Hepatocyte (in vitro differentiated cells): Measurements from ENCODE around the gene MS4A6E. TPM values are rescaled to one million over a fixed set of nuclear protein-coding genes. Genes with fewer than 3 reads are reported as not detected.

Source experiments
- DNase-seq: peaks from one replicate; pipeline ENCODE4 v3.0.0-alpha.2; 2016; ENCODE audit warnings: low spot score
- H2AFZ ChIP-seq: fragments of 200-600 bp; sonication (generic); 2 replicates; pipeline ENCODE4 v1.6.0; 2016; ENCODE audit warnings: antibody characterized with exemption, mild to moderate bottlenecking
- H3K27ac ChIP-seq: fragments of 200-600 bp; sonication (generic); 2 replicates; pipeline ENCODE4 v1.5.1; 2016; ENCODE audit warnings: mild to moderate bottlenecking
- H3K27me3 ChIP-seq: fragments of 200-600 bp; sonication (generic); 2 replicates; pipeline ENCODE4 v1.6.1; 2016
- H3K36me3 ChIP-seq: fragments of 200-600 bp; sonication (generic); replicated peaks from 2 replicates; pipeline ENCODE4 v1.5.1; 2016; ENCODE audit warnings: low read depth; ENCODE audit not compliant: insufficient read depth
- H3K4me1 ChIP-seq: fragments of 200-600 bp; sonication (generic); 2 replicates; pipeline ENCODE4 v1.5.1; 2016; ENCODE audit warnings: mild to moderate bottlenecking, moderate library complexity; ENCODE audit not compliant: insufficient read depth
- H3K4me2 ChIP-seq: fragments of 200-600 bp; sonication (generic); 2 replicates; pipeline ENCODE4 v1.6.0; 2016
- H3K4me3 ChIP-seq: fragments of 200-600 bp; sonication (generic); 2 replicates; pipeline ENCODE4 v1.5.1; 2016; ENCODE audit warnings: mild to moderate bottlenecking
- H3K79me2 ChIP-seq: fragments of 200-600 bp; sonication (generic); 2 replicates; pipeline ENCODE4 v1.6.0; 2017; ENCODE audit warnings: mild to moderate bottlenecking
- H3K9me2 ChIP-seq: fragments of 200-600 bp; sonication (generic); replicated peaks from 2 replicates; pipeline ENCODE4 v1.6.0; 2017; ENCODE audit warnings: mild to moderate bottlenecking; ENCODE audit not compliant: insufficient read depth
- H3K9me3 ChIP-seq: fragments of 200-600 bp; sonication (generic); 2 replicates; pipeline ENCODE4 v1.5.1; 2016; ENCODE audit warnings: low read depth, mild to moderate bottlenecking
- H4K20me1 ChIP-seq: fragments of 200-600 bp; sonication (generic); 2 replicates; pipeline ENCODE4 v1.6.0; 2016; ENCODE audit warnings: mild to moderate bottlenecking; ENCODE audit not compliant: insufficient read depth, poor library complexity, severe bottlenecking
- EZH2 ChIP-seq: fragments of 200-600 bp; sonication (generic); IDR thresholded peaks from 2 replicates; pipeline ENCODE4 v1.6.1; 2016; ENCODE audit warnings: antibody characterized with exemption, mild to moderate bottlenecking, borderline replicate concordance
- EZH2phosphoT487 ChIP-seq: fragments of 200-600 bp; sonication (generic); IDR thresholded peaks from one replicate; pipeline ENCODE4 v1.6.1; 2018; ENCODE audit warnings: antibody characterized with exemption, mild to moderate bottlenecking, low read depth, moderate library complexity; ENCODE audit not compliant: unreplicated experiment, severe bottlenecking
- WGBS: methylation state at CpG from one replicate; pipeline ENCODE4 v1.1.6; 2016; ENCODE audit warnings: low lambda C conversion rate; ENCODE audit errors: missing lambda C conversion rate; 5-methylcytosine and 5-hydroxymethylcytosine counted together
- polyA plus RNA-seq: library from polyadenylated mRNA; unstranded; fragments of >200 nt; fragmentation: Nextera tagmentation; extraction: Ambion mirVana; gene quantifications from 2 replicates; pipeline ENCODE4 v1.2.1, GENCODE V29; 2016
- total RNA-seq: library from RNA; depleted of rRNA; stranded (reverse); fragments of >200 nt; gene quantifications from 2 replicates; pipeline ENCODE4 v1.2.3, GENCODE V29; 2014
- TF ChIP-seq, protein P1 (sequence below): fragments of 200-600 bp; sonication (generic); IDR thresholded peaks from 2 replicates; pipeline ENCODE4 v1.5.1; 2016; ENCODE audit warnings: antibody characterized with exemption, mild to moderate bottlenecking; ENCODE audit not compliant: poor library complexity

Gene MS4A6E
- total and polyA plus RNA-seq, 2 experiments from 2014 or later: not detected

DNA sequence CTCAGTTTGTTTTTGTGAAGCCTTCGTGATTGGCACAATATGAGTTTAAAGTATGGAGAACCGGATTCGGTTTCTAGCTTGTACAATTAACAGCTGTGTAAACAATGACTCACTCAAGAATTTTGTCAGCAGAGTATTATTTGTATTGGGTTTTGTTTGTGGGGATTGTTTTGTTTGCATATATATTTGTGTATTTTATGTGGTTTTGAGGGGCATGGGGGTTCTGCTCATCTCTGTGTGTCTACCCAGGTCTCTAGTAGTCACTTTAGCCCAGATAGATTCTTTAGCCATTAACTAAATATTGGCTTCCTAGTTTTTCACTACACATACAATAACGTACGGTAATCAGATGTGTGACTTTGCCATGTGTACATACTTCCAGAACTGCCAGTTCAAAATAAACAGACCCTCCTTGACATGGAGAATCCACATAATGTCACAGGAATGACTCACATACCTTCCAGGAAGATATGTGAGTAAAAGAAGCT lies 43.8 kb downstream of the MS4A6E start:
- no peaks in the 10 kb centered on the region for H3K27me3 ChIP-seq
- no peak overlapping the region for H2AFZ ChIP-seq
- H3K9me3 ChIP-seq: no peaks in the 10 kb centered on the region
- no peaks in the 10 kb centered on the region for H3K4me1 ChIP-seq
- TF ChIP-seq, protein P1, sequence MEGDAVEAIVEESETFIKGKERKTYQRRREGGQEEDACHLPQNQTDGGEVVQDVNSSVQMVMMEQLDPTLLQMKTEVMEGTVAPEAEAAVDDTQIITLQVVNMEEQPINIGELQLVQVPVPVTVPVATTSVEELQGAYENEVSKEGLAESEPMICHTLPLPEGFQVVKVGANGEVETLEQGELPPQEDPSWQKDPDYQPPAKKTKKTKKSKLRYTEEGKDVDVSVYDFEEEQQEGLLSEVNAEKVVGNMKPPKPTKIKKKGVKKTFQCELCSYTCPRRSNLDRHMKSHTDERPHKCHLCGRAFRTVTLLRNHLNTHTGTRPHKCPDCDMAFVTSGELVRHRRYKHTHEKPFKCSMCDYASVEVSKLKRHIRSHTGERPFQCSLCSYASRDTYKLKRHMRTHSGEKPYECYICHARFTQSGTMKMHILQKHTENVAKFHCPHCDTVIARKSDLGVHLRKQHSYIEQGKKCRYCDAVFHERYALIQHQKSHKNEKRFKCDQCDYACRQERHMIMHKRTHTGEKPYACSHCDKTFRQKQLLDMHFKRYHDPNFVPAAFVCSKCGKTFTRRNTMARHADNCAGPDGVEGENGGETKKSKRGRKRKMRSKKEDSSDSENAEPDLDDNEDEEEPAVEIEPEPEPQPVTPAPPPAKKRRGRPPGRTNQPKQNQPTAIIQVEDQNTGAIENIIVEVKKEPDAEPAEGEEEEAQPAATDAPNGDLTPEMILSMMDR: no peak
- TF ChIP-seq EZH2: no peak
- TF ChIP-seq EZH2phosphoT487: no peak
- peak overlapping the region; percentile 71 for H3K27ac ChIP-seq
- H4K20me1 ChIP-seq: no peaks in the 10 kb centered on the region
- H3K4me3 ChIP-seq: no peak overlapping the region
- H3K79me2 ChIP-seq: no peaks in the 10 kb centered on the region
- 44% methylated on average over 5 of the region's 5 CpGs for WGBS
- H3K4me2 ChIP-seq: peak overlapping the region; percentile 13
- H3K9me2 ChIP-seq: no peaks in the 10 kb centered on the region
- DNase-seq: peak; percentile 18
- H3K36me3 ChIP-seq: no peaks in the 10 kb centered on the region

DNA sequence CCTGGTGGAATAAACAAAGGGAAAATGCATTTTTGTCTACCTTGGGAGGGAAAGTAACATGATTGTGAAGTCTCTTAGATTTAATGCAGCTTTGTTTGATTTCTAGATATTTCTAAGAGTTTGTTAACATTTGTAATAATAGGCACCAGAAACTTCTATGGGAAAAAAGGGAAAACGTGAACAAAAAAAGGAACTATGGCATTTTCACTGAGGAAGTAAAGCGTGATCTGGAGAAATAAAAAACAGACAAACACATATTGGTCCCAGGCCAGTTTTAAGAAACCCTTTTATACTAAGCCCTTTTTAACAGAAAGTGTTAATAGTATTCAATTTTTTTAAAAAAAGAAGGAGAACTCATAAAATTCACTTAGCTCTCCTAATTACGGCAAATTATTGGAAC lies 44.3 kb downstream of the MS4A6E start:
- H2AFZ ChIP-seq: no peak overlapping the region
- no peaks in the 10 kb centered on the region for H3K4me1 ChIP-seq
- H3K4me2 ChIP-seq: no peak overlapping the region
- H3K9me2 ChIP-seq: no peaks in the 10 kb centered on the region
- WGBS: 80% methylated on average over 3 of the region's 3 CpGs
- H3K27ac ChIP-seq: peak overlapping the region; percentile 36
- no peaks in the 10 kb centered on the region for H4K20me1 ChIP-seq
- H3K36me3 ChIP-seq: no peaks in the 10 kb centered on the region
- no peaks in the 10 kb centered on the region for H3K27me3 ChIP-seq
- H3K79me2 ChIP-seq: no peaks in the 10 kb centered on the region
- no peak for DNase-seq
- no peak overlapping the region for H3K4me3 ChIP-seq
- no peaks in the 10 kb centered on the region for H3K9me3 ChIP-seq
- no peak for TF ChIP-seq EZH2
- TF ChIP-seq, protein P1: no peak
- TF ChIP-seq EZH2phosphoT487: no peak

- no peaks in the 10 kb centered on the region for H4K20me1 ChIP-seq
- no peak overlapping the region for H3K4me2 ChIP-seq
- no peak for DNase-seq
- H3K27me3 ChIP-seq: no peaks in the 10 kb centered on the region
- H3K79me2 ChIP-seq: no peaks in the 10 kb centered on the region
- H3K9me3 ChIP-seq: no peaks in the 10 kb centered on the region
- H3K4me1 ChIP-seq: no peaks in the 10 kb centered on the region
- no peak overlapping the region for H2AFZ ChIP-seq
- H3K9me2 ChIP-seq: no peaks in the 10 kb centered on the region
- WGBS: 73% methylated on average over 1 of the region's 1 CpG
- no peaks in the 10 kb centered on the region for H3K36me3 ChIP-seq
- TF ChIP-seq EZH2phosphoT487 (no peak), EZH2 (no peak)
- TF ChIP-seq, protein P1: no peak
- H3K4me3 ChIP-seq: no peak overlapping the region
- peak overlapping the region; percentile 36 for H3K27ac ChIP-seq
These were observed 44.8 kb downstream of the MS4A6E start for GRCh38 chr11:60371854-60372253.

- no peaks in the 10 kb centered on the region for H4K20me1 ChIP-seq
- no peak for DNase-seq
- TF ChIP-seq, protein P1: no peak
- no peak for TF ChIP-seq EZH2
- no peak for TF ChIP-seq EZH2phosphoT487
- H3K4me2 ChIP-seq: no peak overlapping the region
- no peak overlapping the region for H2AFZ ChIP-seq
- no peaks in the 10 kb centered on the region for H3K79me2 ChIP-seq
- H3K36me3 ChIP-seq: no peaks in the 10 kb centered on the region
- H3K9me2 ChIP-seq: no peaks in the 10 kb centered on the region
- 68% methylated on average over 3 of the region's 3 CpGs for WGBS
- H3K4me3 ChIP-seq: no peak overlapping the region
- no peak overlapping the region for H3K27ac ChIP-seq
- H3K4me1 ChIP-seq: no peaks in the 10 kb centered on the region
- H3K27me3 ChIP-seq: no peaks in the 10 kb centered on the region
- H3K9me3 ChIP-seq: no peaks in the 10 kb centered on the region
These were observed 45.7 kb downstream of the MS4A6E start for GRCh38 chr11:60372767-60373166.
